Right hindlimb (tissue), 1 donor: ENCODE measurements around the gene CDKN2B-AS1.
"Not testable (repeated sequence)": the region's sequence is repeated elsewhere in the genome, so short reads cannot be mapped to it uniquely, and the experiment has no call there.

Source experiments
- DNase-seq: peaks from one replicate; pipeline ENCODE4 v3.0.0-alpha.2; 2018

CDKN2B-AS1 gene

GRCh38 chr9:21994556-21995005 lies at the start of gene CDKN2B-AS1:
CDKN2B-AS1 (plus strand) TSS chr9:21994791.
- DNase-seq, result peak; percentile 60

- no peak for DNase-seq
Observed at GRCh38 chr9:21945606-21946005, 49.0 kb upstream of the CDKN2B-AS1 start.

GRCh38 chr9:21958833-21959232 lies 35.8 kb upstream of the CDKN2B-AS1 start:
- no peak for DNase-seq

GRCh38 chr9:21959268-21959667 lies 35.3 kb upstream of the CDKN2B-AS1 start:
- not testable (repeated sequence) for DNase-seq

- no peak for DNase-seq
Observed at GRCh38 chr9:21961569-21961968, 33.0 kb upstream of the CDKN2B-AS1 start.

- peak; percentile 37 for DNase-seq
Observed at GRCh38 chr9:21964925-21965385, 29.6 kb upstream of the CDKN2B-AS1 start.

GRCh38 chr9:21965401-21965951 lies 29.1 kb upstream of the CDKN2B-AS1 start:
- DNase-seq, result peak; percentile 47

- no peak for DNase-seq
Observed at GRCh38 chr9:21966140-21966851, 28.3 kb upstream of the CDKN2B-AS1 start.

GRCh38 chr9:21967169-21967568 lies 27.4 kb upstream of the CDKN2B-AS1 start:
- no peak for DNase-seq

GRCh38 chr9:21967702-21968101 lies 26.9 kb upstream of the CDKN2B-AS1 start:
- no peak for DNase-seq

GRCh38 chr9:21968331-21969010 lies 26.1 kb upstream of the CDKN2B-AS1 start:
- DNase-seq, result no peak

- DNase-seq, result no peak
Observed at GRCh38 chr9:21969011-21969940, 25.3 kb upstream of the CDKN2B-AS1 start.

GRCh38 chr9:21969951-21970799 lies 24.4 kb upstream of the CDKN2B-AS1 start:
- DNase-seq, result no peak

GRCh38 chr9:21970800-21971640 lies 23.6 kb upstream of the CDKN2B-AS1 start:
- DNase-seq, result no peak

- DNase-seq, result no peak
Observed at GRCh38 chr9:21972361-21972760, 22.2 kb upstream of the CDKN2B-AS1 start.

- no peak for DNase-seq
Observed at GRCh38 chr9:21974343-21974721, 20.3 kb upstream of the CDKN2B-AS1 start.

- DNase-seq, result no peak
Observed at GRCh38 chr9:21974722-21975409, 19.7 kb upstream of the CDKN2B-AS1 start.

GRCh38 chr9:21976334-21976875 lies 18.2 kb upstream of the CDKN2B-AS1 start:
- no peak for DNase-seq

GRCh38 chr9:21982391-21982790 lies 12.2 kb upstream of the CDKN2B-AS1 start:
- no peak for DNase-seq
